Measurements from ENCODE around the gene VEZT.

VEZT gene

GRCh38 chr12:95277139-95277538 is 59.5 kb downstream of the VEZT start:
- TF ChIP-seq EZH2 (IDR thresholded peaks at IDR 0.05; ENCODE audit: borderline replicate concordance, low read depth, low read length, severe bottlenecking) (no peak), CTCF (IDR thresholded peaks at IDR 0.05; ENCODE audit: borderline replicate concordance, extremely low read depth, low read length, poor library complexity, severe bottlenecking) (no peak)
- DNase-seq (no peak), ATAC-seq (ENCODE audit: insufficient read depth, low read depth) (no peak)
- H3K4me2 ChIP-seq (ENCODE audit: insufficient read depth, low read length) = no peak overlapping the region
- H3K79me2 ChIP-seq (ENCODE audit: insufficient read depth, low read length) = no peaks in the 10 kb centered on the region
- no peaks in the 10 kb centered on the region for H4K20me1 ChIP-seq (ENCODE audit: insufficient read depth, low read length)
- no peaks in the 10 kb centered on the region for H3K4me1 ChIP-seq (ENCODE audit: insufficient read depth, low read length)
- no peak overlapping the region for H3K27ac ChIP-seq (ENCODE audit: low read length)
- no peak overlapping the region for H3K4me3 ChIP-seq (ENCODE audit: low read depth in 1 of 2, low read length in 2 of 2)
- H3K27me3 ChIP-seq (ENCODE audit: insufficient read depth, low read length, poor library complexity) = no peaks in the 10 kb centered on the region
- H3K9ac ChIP-seq (ENCODE audit: low read depth, low read length) = no peak overlapping the region
- no peaks in the 10 kb centered on the region for H3K9me3 ChIP-seq (ENCODE audit: insufficient read depth, low read length, severe bottlenecking)
- no peak overlapping the region for H2AFZ ChIP-seq (ENCODE audit: low read depth, low read length)
- H3K36me3 ChIP-seq (ENCODE audit: insufficient read depth, low read length) = peaks cover 83% of the 10 kb centered on the region

DNA sequence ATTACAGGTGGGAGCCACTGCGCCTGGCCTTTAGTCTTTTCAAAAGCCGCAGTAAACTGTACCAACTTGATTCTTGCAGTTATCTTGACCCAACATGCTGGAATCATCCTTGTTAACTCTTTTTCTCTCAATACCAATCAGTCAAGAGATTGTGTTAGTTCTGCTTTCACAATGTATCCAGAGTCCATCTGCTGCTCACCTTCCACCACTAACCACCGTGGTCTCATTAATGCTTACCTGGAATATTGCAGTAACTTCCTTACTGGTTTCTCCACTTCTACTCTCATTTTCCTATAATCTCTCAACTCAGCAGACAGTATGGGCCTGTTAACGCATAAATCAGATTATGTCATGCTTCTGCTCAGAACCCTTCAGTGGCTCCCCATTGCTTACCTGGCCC is 62.2 kb downstream of the VEZT start:
- H3K9ac ChIP-seq (ENCODE audit: low read depth, low read length) = no peak overlapping the region
- H3K36me3 ChIP-seq (ENCODE audit: insufficient read depth, low read length) = peaks cover 86% of the 10 kb centered on the region
- no peak overlapping the region for H3K27ac ChIP-seq (ENCODE audit: low read length)
- H3K4me1 ChIP-seq (ENCODE audit: insufficient read depth, low read length) = no peaks in the 10 kb centered on the region
- H3K79me2 ChIP-seq (ENCODE audit: insufficient read depth, low read length) = no peaks in the 10 kb centered on the region
- no peaks in the 10 kb centered on the region for H3K9me3 ChIP-seq (ENCODE audit: insufficient read depth, low read length, severe bottlenecking)
- ATAC-seq (ENCODE audit: insufficient read depth, low read depth) (no peak), DNase-seq (no peak)
- H3K4me3 ChIP-seq (ENCODE audit: low read depth in 1 of 2, low read length in 2 of 2) = no peak overlapping the region
- no peak overlapping the region for H2AFZ ChIP-seq (ENCODE audit: low read depth, low read length)
- TF ChIP-seq EZH2 (IDR thresholded peaks at IDR 0.05; ENCODE audit: borderline replicate concordance, low read depth, low read length, severe bottlenecking) (no peak), CTCF (IDR thresholded peaks at IDR 0.05; ENCODE audit: borderline replicate concordance, extremely low read depth, low read length, poor library complexity, severe bottlenecking) (no peak)
- H3K27me3 ChIP-seq (ENCODE audit: insufficient read depth, low read length, poor library complexity) = no peaks in the 10 kb centered on the region
- H3K4me2 ChIP-seq (ENCODE audit: insufficient read depth, low read length) = no peak overlapping the region
- H4K20me1 ChIP-seq (ENCODE audit: insufficient read depth, low read length) = no peaks in the 10 kb centered on the region

DNA sequence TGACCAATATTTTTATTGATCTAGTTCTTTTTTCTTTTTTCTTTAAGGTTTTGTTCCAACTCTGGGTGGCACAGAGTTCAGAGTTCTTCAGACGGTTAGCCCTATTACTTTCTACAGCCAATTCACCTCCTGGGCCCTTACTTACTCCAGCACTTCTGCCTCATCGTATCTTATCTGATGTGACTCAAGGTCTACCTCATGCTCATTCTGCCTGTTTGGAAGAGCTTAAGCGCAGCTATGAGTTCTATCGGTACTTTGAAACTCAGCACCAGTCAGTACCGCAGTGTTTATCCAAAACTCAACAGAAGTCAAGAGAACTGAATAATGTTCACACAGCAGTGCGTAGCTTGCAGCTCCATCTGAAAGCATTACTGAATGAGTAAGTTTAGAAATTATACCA is 64.7 kb downstream of the VEZT start:
- no peaks in the 10 kb centered on the region for H4K20me1 ChIP-seq (ENCODE audit: insufficient read depth, low read length)
- H3K27ac ChIP-seq (ENCODE audit: low read length) = no peak overlapping the region
- no peak overlapping the region for H3K4me2 ChIP-seq (ENCODE audit: insufficient read depth, low read length)
- H3K9me3 ChIP-seq (ENCODE audit: insufficient read depth, low read length, severe bottlenecking) = no peaks in the 10 kb centered on the region
- H3K9ac ChIP-seq (ENCODE audit: low read depth, low read length) = no peak overlapping the region
- TF ChIP-seq CTCF (IDR thresholded peaks at IDR 0.05; ENCODE audit: borderline replicate concordance, extremely low read depth, low read length, poor library complexity, severe bottlenecking) (no peak), EZH2 (IDR thresholded peaks at IDR 0.05; ENCODE audit: borderline replicate concordance, low read depth, low read length, severe bottlenecking) (no peak)
- ATAC-seq (ENCODE audit: insufficient read depth, low read depth) (no peak), DNase-seq (no peak)
- H3K79me2 ChIP-seq (ENCODE audit: insufficient read depth, low read length) = no peaks in the 10 kb centered on the region
- no peak overlapping the region for H3K4me3 ChIP-seq (ENCODE audit: low read depth in 1 of 2, low read length in 2 of 2)
- no peaks in the 10 kb centered on the region for H3K27me3 ChIP-seq (ENCODE audit: insufficient read depth, low read length, poor library complexity)
- peaks cover 78% of the 10 kb centered on the region for H3K36me3 ChIP-seq (ENCODE audit: insufficient read depth, low read length)
- no peaks in the 10 kb centered on the region for H3K4me1 ChIP-seq (ENCODE audit: insufficient read depth, low read length)
- H2AFZ ChIP-seq (ENCODE audit: low read depth, low read length) = no peak overlapping the region

DNA sequence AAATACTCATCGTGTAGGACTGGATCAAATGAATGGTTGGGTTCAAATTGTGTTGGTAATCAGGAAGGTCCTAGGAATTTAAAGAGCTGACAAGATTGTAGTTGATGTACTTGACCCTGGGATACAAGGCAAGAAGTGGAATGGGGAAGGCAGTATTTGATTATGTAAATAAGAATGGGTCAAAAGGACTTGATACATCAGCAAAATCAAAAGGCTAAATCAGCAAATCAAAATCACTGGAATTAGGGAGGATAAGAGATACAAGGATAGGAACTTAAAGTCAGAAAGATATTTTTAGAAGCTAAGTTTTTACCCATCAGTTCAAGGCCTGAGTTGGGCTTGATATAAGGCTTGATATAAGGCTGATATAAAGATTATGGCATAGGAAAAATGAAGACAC is 65.8 kb downstream of the VEZT start:
- no peaks in the 10 kb centered on the region for H4K20me1 ChIP-seq (ENCODE audit: insufficient read depth, low read length)
- no peak overlapping the region for H3K27ac ChIP-seq (ENCODE audit: low read length)
- DNase-seq (no peak), ATAC-seq (ENCODE audit: insufficient read depth, low read depth) (no peak)
- H3K4me1 ChIP-seq (ENCODE audit: insufficient read depth, low read length) = no peaks in the 10 kb centered on the region
- H3K4me3 ChIP-seq (ENCODE audit: low read depth in 1 of 2, low read length in 2 of 2) = no peak overlapping the region
- no peaks in the 10 kb centered on the region for H3K27me3 ChIP-seq (ENCODE audit: insufficient read depth, low read length, poor library complexity)
- H3K79me2 ChIP-seq (ENCODE audit: insufficient read depth, low read length) = no peaks in the 10 kb centered on the region
- H3K9ac ChIP-seq (ENCODE audit: low read depth, low read length) = no peak overlapping the region
- H3K36me3 ChIP-seq (ENCODE audit: insufficient read depth, low read length) = peaks cover 76% of the 10 kb centered on the region
- no peak overlapping the region for H2AFZ ChIP-seq (ENCODE audit: low read depth, low read length)
- TF ChIP-seq EZH2 (IDR thresholded peaks at IDR 0.05; ENCODE audit: borderline replicate concordance, low read depth, low read length, severe bottlenecking) (no peak), CTCF (IDR thresholded peaks at IDR 0.05; ENCODE audit: borderline replicate concordance, extremely low read depth, low read length, poor library complexity, severe bottlenecking) (no peak)
- H3K4me2 ChIP-seq (ENCODE audit: insufficient read depth, low read length) = no peak overlapping the region
- H3K9me3 ChIP-seq (ENCODE audit: insufficient read depth, low read length, severe bottlenecking) = no peaks in the 10 kb centered on the region
